HepG2 (cell line): ENCODE results near the gene TLCD1. TPM values are rescaled to one million over a fixed set of nuclear protein-coding genes. Genes with fewer than 3 reads are reported as not detected.

Source experiments
- BRD4 ChIP-seq: sonication (generic); formaldehyde crosslinking; IDR thresholded peaks from 2 replicates; pipeline ENCODE4 v1.4.0; 2020; ENCODE audit warnings: missing genetic modification reagents
- GATAD1 ChIP-seq: IDR thresholded peaks from 2 replicates; pipeline ENCODE4 v1.6.1; 2016; ENCODE audit warnings: missing genetic modification reagents, missing compliant biosample characterization
- HES4 ChIP-seq: sonication (generic); formaldehyde crosslinking; IDR thresholded peaks from 2 replicates; pipeline ENCODE4 v1.9.0; 2021; ENCODE audit warnings: mild to moderate bottlenecking, missing genetic modification reagents, borderline replicate concordance
- HMG20A ChIP-seq: IDR thresholded peaks from 2 replicates; pipeline ENCODE4 v1.6.1; 2016; ENCODE audit warnings: borderline replicate concordance
- RBM39 ChIP-seq: fragments of 200-400 bp; formaldehyde crosslinking; IDR thresholded peaks from one replicate; pipeline ENCODE4 v1.6.1; 2018; ENCODE audit warnings: antibody characterized with exemption, mild to moderate bottlenecking, low read depth, low read length; ENCODE audit not compliant: poor library complexity, severe bottlenecking
- SALL2 ChIP-seq: sonication (generic); formaldehyde crosslinking; IDR thresholded peaks from 2 replicates; pipeline ENCODE4 v1.8.1; 2023; ENCODE audit warnings: mild to moderate bottlenecking, missing genetic modification reagents, inconsistent platforms
- STAT5B ChIP-seq: sonication (generic); formaldehyde crosslinking; IDR thresholded peaks from 2 replicates; pipeline ENCODE4 v1.4.0; 2020; ENCODE audit warnings: missing genetic modification reagents
- YEATS2 ChIP-seq: sonication (generic); formaldehyde crosslinking; IDR thresholded peaks from 2 replicates; pipeline ENCODE4 v1.4.0; 2020; ENCODE audit warnings: missing genetic modification reagents, borderline replicate concordance
- ZNF143 ChIP-seq: sonication (generic); formaldehyde crosslinking; IDR thresholded peaks from 2 replicates; pipeline ENCODE4 v1.4.0; 2020; ENCODE audit warnings: missing genetic modification reagents
- ZNF234 ChIP-seq: sonication (generic); formaldehyde crosslinking; conservative IDR thresholded peaks from 2 replicates; pipeline ENCODE4 v1.5.1; 2020; ENCODE audit warnings: mild to moderate bottlenecking, missing genetic modification reagents
- ZNF670 ChIP-seq: sonication (generic); formaldehyde crosslinking; IDR thresholded peaks from 2 replicates; pipeline ENCODE4 v1.8.0; 2022; ENCODE audit warnings: mild to moderate bottlenecking, missing genetic modification reagents, borderline replicate concordance
- polyA plus RNA-seq, 8 experiments: library from polyadenylated mRNA; depleted of rRNA in 3 of 8; stranded (reverse) in 7 of 8; unstranded in 1 of 8; fragments of >200 nt; fragmentation: Illumina TruSeq in 4 of 8; extraction: Trizol in 4 of 8; gene quantifications; 2 replicates each; pipeline versions ENCODE4 v1.2.1 to v1.2.3, GENCODE V29; 2011 to 2016; ENCODE audit warnings: low read depth in 4 of 8, missing spikeins in 1 of 8, mixed read lengths in 1 of 8; ENCODE audit not compliant: insufficient read depth in 1 of 8
- total RNA-seq, 5 experiments: library from RNA; depleted of rRNA; stranded (reverse); fragments of >200 nt; fragmentation: Illumina TruSeq; extraction: Trizol; gene quantifications; 2 replicates each; pipeline ENCODE4 v1.2.3, GENCODE V29; 2016; ENCODE audit warnings: low read depth in 1 of 5
- TF ChIP-seq, protein P1 (sequence below): sonication (generic); formaldehyde crosslinking; IDR thresholded peaks from 2 replicates; pipeline ENCODE4 v1.4.0; 2020; ENCODE audit warnings: mild to moderate bottlenecking, missing genetic modification reagents
- TF ChIP-seq, protein P2 (sequence below): sonication (generic); IDR thresholded peaks from 2 replicates; pipeline ENCODE4 v1.6.1; 2016; ENCODE audit warnings: low read depth, borderline replicate concordance
- TF ChIP-seq, protein P3 (sequence below): sonication (generic); formaldehyde crosslinking; IDR thresholded peaks from 2 replicates; pipeline ENCODE4 v1.9.0; 2022; ENCODE audit warnings: missing genetic modification reagents, mild to moderate bottlenecking, borderline replicate concordance
- TF ChIP-seq, protein P4 (sequence below): sonication (generic); formaldehyde crosslinking; IDR thresholded peaks from 2 replicates; pipeline ENCODE4 v1.4.0; 2020; ENCODE audit warnings: missing genetic modification reagents

Gene TLCD1
- total and polyA plus RNA-seq, 2 of the 13 experiments (the other 11 are each of a cell fraction or from before 2014, with no cell fraction given): 14.9 to 19.6 TPM

DNA sequence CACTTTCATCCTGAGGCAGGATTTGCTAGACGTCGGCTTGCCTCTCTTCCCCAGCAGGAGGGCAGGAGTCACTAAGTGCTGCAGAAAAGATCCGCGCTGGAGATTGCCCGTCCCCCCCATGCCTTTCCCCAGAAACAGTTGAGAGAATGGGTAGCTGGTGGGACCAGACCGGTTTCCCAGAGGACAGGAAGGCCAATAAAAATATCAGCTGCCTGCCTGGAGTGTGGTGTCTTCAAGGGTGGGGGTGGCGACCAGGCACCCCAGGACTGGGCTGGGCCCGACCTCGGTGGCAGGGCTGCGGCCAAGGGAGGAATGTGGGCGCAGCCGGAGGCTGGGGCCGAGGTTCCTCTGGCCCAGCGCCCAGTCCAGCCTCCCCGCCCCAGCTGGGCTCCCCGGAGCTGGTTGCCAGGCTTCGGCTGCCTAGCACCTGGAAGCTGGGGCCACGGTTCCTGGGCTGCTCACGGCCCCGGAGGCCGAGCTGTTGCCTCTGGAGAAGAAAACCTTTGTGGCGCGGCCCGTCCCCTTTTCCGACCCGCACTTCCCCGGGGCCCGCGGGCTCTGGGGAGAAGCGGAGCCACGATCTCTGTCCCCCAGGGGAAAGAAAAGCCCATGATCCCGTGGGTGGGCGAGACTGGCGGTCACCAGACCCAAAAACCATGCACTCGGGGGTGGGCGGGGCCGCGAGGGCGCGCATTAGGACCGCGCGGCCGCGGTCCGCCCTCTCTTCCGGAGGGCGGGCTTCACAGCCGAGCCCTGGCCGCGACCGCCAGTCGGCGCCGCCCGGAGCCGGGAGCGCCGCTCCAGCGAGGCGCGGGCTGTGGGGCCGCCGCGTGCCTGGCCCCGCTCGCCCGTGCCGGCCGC, 17.4 kb upstream of the TLCD1 start, which contains the start of gene TRAF4 (continued):
- TF ChIP-seq, protein P1, sequence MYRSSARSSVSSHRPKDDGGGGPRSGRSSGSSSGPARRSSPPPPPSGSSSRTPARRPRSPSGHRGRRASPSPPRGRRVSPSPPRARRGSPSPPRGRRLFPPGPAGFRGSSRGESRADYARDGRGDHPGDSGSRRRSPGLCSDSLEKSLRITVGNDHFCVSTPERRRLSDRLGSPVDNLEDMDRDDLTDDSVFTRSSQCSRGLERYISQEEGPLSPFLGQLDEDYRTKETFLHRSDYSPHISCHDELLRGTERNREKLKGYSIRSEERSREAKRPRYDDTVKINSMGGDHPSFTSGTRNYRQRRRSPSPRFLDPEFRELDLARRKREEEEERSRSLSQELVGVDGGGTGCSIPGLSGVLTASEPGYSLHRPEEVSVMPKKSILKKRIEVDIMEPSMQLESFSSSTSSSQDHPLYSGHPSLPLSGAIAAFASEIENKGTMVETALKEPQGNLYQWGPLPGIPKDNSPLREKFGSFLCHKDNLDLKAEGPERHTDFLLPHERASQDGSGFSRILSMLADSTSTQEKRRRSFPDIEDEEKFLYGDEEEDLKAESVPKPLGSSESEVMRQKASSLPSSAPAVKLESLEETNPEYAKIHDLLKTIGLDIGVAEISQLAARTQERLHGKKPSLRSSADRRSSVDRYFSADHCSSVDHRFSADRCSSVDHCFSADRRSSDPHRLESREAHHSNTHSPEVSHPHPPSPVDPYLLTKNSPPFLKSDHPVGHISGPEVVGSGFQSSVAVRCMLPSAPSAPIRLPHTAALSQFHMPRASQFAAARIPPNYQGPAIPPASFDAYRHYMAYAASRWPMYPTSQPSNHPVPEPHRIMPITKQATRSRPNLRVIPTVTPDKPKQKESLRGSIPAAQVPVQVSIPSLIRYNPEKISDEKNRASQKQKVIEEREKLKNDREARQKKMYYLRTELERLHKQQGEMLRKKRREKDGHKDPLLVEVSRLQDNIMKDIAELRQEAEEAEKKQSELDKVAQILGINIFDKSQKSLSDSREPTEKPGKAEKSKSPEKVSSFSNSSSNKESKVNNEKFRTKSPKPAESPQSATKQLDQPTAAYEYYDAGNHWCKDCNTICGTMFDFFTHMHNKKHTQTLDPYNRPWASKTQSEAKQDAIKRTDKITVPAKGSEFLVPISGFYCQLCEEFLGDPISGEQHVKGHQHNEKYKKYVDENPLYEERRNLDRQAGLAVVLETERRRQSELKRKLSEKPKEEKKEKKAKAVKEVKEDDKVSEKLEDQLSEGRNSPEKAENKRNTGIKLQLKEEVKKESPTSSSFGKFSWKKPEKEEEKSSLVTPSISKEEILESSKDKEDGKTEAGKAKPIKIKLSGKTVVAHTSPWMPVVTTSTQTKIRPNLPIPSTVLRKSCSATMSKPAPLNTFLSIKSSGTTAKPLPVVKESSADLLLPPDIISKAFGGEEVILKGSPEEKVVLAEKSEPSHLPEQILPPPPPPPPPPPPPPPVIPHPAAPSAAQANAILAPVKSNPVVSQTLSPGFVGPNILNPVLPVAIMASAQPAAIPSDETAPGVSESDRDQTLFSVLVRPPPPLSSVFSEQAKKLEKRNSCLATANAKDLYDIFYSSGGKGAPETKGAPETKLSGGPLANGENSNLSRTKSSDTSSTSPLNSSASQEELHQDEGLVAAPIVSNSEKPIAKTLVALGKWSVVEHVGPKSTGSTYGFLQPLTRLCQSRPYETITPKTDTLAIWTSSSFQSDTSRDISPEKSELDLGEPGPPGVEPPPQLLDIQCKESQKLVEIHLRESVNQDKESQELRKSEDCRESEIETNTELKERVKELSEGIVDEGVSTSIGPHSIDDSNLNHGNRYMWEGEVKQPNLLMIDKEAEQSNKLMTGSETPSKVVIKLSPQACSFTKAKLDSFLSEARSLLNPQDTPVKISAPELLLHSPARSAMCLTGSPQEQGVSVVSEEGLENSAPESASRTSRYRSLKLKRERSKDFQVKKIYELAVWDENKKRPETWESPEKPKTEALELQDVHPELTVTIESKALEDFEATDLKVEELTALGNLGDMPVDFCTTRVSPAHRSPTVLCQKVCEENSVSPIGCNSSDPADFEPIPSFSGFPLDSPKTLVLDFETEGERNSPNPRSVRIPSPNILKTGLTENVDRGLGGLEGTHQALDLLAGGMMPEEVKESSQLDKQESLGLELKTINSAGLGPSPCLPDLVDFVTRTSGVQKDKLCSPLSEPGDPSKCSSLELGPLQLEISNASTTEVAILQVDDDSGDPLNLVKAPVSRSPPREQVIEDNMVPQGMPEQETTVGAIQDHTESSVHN (CRISPR knock-in tag): no peak
- TF ChIP-seq, protein P2, sequence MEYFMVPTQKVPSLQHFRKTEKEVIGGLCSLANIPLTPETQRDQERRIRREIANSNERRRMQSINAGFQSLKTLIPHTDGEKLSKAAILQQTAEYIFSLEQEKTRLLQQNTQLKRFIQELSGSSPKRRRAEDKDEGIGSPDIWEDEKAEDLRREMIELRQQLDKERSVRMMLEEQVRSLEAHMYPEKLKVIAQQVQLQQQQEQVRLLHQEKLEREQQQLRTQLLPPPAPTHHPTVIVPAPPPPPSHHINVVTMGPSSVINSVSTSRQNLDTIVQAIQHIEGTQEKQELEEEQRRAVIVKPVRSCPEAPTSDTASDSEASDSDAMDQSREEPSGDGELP: peak; percentile 60; the same call in 1 of the 2 replicates
- no peak for TF ChIP-seq SALL2 (CRISPR knock-in tag)
- no peak for TF ChIP-seq HMG20A (CRISPR knock-in tag)
- peak; percentile 55 for TF ChIP-seq ZNF143 (CRISPR knock-in tag)
- TF ChIP-seq GATAD1 (CRISPR knock-in tag): no peak
- no peak for TF ChIP-seq ZNF234 (CRISPR knock-in tag)
- TF ChIP-seq, protein P3, sequence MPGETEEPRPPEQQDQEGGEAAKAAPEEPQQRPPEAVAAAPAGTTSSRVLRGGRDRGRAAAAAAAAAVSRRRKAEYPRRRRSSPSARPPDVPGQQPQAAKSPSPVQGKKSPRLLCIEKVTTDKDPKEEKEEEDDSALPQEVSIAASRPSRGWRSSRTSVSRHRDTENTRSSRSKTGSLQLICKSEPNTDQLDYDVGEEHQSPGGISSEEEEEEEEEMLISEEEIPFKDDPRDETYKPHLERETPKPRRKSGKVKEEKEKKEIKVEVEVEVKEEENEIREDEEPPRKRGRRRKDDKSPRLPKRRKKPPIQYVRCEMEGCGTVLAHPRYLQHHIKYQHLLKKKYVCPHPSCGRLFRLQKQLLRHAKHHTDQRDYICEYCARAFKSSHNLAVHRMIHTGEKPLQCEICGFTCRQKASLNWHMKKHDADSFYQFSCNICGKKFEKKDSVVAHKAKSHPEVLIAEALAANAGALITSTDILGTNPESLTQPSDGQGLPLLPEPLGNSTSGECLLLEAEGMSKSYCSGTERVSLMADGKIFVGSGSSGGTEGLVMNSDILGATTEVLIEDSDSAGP: 0 out of 2 replicates have a peak, but pooled peaks have one; percentile 29
- no peak for TF ChIP-seq HES4 (CRISPR knock-in tag)
- no peak; the same call in 1 of the 2 replicates for TF ChIP-seq BRD4
- TF ChIP-seq ZNF670 (CRISPR knock-in tag): 0 out of 2 replicates have a peak, but pooled peaks have one; percentile 32
- peak; percentile 15 for TF ChIP-seq RBM39
- no peak for TF ChIP-seq STAT5B
- no peak for TF ChIP-seq YEATS2
- TF ChIP-seq, protein P4, sequence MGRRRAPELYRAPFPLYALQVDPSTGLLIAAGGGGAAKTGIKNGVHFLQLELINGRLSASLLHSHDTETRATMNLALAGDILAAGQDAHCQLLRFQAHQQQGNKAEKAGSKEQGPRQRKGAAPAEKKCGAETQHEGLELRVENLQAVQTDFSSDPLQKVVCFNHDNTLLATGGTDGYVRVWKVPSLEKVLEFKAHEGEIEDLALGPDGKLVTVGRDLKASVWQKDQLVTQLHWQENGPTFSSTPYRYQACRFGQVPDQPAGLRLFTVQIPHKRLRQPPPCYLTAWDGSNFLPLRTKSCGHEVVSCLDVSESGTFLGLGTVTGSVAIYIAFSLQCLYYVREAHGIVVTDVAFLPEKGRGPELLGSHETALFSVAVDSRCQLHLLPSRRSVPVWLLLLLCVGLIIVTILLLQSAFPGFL (CRISPR knock-in tag): no peak
